CD14-positive monocyte (primary cell): ENCODE results near the gene HECTD4. TPM values are rescaled to one million over a fixed set of nuclear protein-coding genes. Genes with fewer than 3 reads are reported as not detected.

Experiments used
- DNase-seq, 3 donors: peaks; one replicate each; pipeline ENCODE4 v3.0.0-alpha.2; 2011 to 2022
- H2AFZ ChIP-seq: 2 replicates; pipeline ENCODE4 v1.6.0; 2012; ENCODE audit warnings: mild to moderate bottlenecking, low read depth, low read length, inconsistent platforms; ENCODE audit not compliant: insufficient read depth, poor library complexity, severe bottlenecking
- H3K27ac ChIP-seq, 2 donors: 1 replicate in 1 of 2; 2 replicates in 1 of 2; pipeline ENCODE4 v1.5.1; 2012 to 2013; ENCODE audit warnings: low read length in 2 of 2, control low read depth in 1 of 2, inconsistent platforms in 1 of 2, low read depth in 1 of 2, mild to moderate bottlenecking in 1 of 2
- H3K27me3 ChIP-seq, 2 donors: one replicate each; pipeline versions ENCODE4 v1.6.0 to v1.6.1; 2011 to 2013; ENCODE audit warnings: low read length in 2 of 2; ENCODE audit not compliant: control insufficient read depth in 2 of 2, insufficient read depth in 2 of 2
- H3K36me3 ChIP-seq, 2 donors: replicated peaks in 1 of 2; 1 replicate in 1 of 2; 2 replicates in 1 of 2; pipeline versions ENCODE4 v1.5.1 to v1.6.1; 2012 to 2013; ENCODE audit warnings: low read length in 2 of 2, control low read depth in 1 of 2, inconsistent platforms in 1 of 2, mild to moderate bottlenecking in 1 of 2; ENCODE audit not compliant: insufficient read depth in 2 of 2, control insufficient read depth in 1 of 2
- H3K4me1 ChIP-seq, 2 donors: 1 replicate in 1 of 2; 2 replicates in 1 of 2; pipeline versions ENCODE4 v1.5.1 to v1.6.1; 2012 to 2013; ENCODE audit warnings: low read length in 2 of 2, control low read depth in 1 of 2, inconsistent platforms in 1 of 2, mild to moderate bottlenecking in 1 of 2, moderate library complexity in 1 of 2; ENCODE audit not compliant: insufficient read depth in 2 of 2, control insufficient read depth in 1 of 2
- H3K4me2 ChIP-seq: replicated peaks from 2 replicates; pipeline ENCODE3; 2012; ENCODE audit warnings: low read length, moderate library complexity, mild to moderate bottlenecking; ENCODE audit not compliant: poor library complexity, severe bottlenecking; ENCODE audit errors: extremely low read depth
- H3K4me3 ChIP-seq, 3 experiments: fragments of 200-600 bp in 1 of 3; sonication (generic) in 1 of 3; replicated peaks in 1 of 3; 1 replicate in 2 of 3; 2 replicates in 1 of 3; pipeline ENCODE4 v1.5.1; 2011 to 2013; ENCODE audit warnings: low read length in 3 of 3, mild to moderate bottlenecking in 3 of 3, control low read depth in 2 of 3, low read depth in 2 of 3, inconsistent platforms in 1 of 3, moderate library complexity in 1 of 3
- H3K79me2 ChIP-seq: 2 replicates; pipeline ENCODE4 v1.6.0; 2012; ENCODE audit warnings: mild to moderate bottlenecking, control low read depth, inconsistent platforms, low read length, moderate library complexity; ENCODE audit not compliant: insufficient read depth
- H3K9ac ChIP-seq: 2 replicates; pipeline ENCODE4 v1.6.0; 2017; ENCODE audit warnings: low read length, mild to moderate bottlenecking; ENCODE audit not compliant: insufficient read depth, poor library complexity, severe bottlenecking
- H3K9me3 ChIP-seq, 2 donors: replicated peaks in 1 of 2; 1 replicate in 1 of 2; 2 replicates in 1 of 2; pipeline versions ENCODE4 v1.5.1 to v1.6.1; 2012 to 2013; ENCODE audit warnings: low read length in 2 of 2, control low read depth in 1 of 2; ENCODE audit not compliant: control insufficient read depth in 1 of 2, insufficient read depth in 1 of 2
- H4K20me1 ChIP-seq: 2 replicates; pipeline ENCODE4 v1.6.0; 2012; ENCODE audit warnings: mild to moderate bottlenecking, low read length, control low read depth, moderate library complexity; ENCODE audit not compliant: insufficient read depth
- H3K27ac Mint-ChIP-seq, 7 donors: one replicate each; pipeline ENCODE4 v1.8.0; 2020; ENCODE audit warnings: mild to moderate bottlenecking in 7 of 7, mixed read lengths in 7 of 7, moderate library complexity in 6 of 7, inconsistent platforms in 2 of 7
- H3K27me3 Mint-ChIP-seq, 3 donors: one replicate each; pipeline ENCODE4 v1.8.0; 2021 to 2022; ENCODE audit warnings: low read depth in 3 of 3, mild to moderate bottlenecking in 3 of 3, mixed read lengths in 3 of 3, moderate library complexity in 3 of 3, inconsistent platforms in 1 of 3
- H3K36me3 Mint-ChIP-seq, 2 donors: one replicate each; pipeline ENCODE4 v1.8.0; 2020; ENCODE audit warnings: mixed read lengths in 2 of 2, inconsistent platforms in 1 of 2, mild to moderate bottlenecking in 1 of 2
- H3K4me1 Mint-ChIP-seq: one replicate; pipeline ENCODE4 v1.8.0; 2020; ENCODE audit warnings: mild to moderate bottlenecking, mixed read lengths
- H3K4me3 Mint-ChIP-seq, 2 donors: one replicate each; pipeline ENCODE4 v1.8.0; 2020; ENCODE audit warnings: mild to moderate bottlenecking in 2 of 2, mixed read lengths in 2 of 2, moderate library complexity in 1 of 2
- H3K9me3 Mint-ChIP-seq, 7 donors: one replicate each; pipeline ENCODE4 v1.8.0; 2020 to 2022; ENCODE audit warnings: mixed read lengths in 7 of 7, mild to moderate bottlenecking in 6 of 7, moderate library complexity in 6 of 7, inconsistent platforms in 2 of 7
- WGBS: methylation state at CpG from one replicate; pipeline ENCODE4 v1.1.5; 2013; ENCODE audit warnings: missing lambda C conversion rate; ENCODE audit not compliant: insufficient coverage; 5-methylcytosine and 5-hydroxymethylcytosine counted together
- intact Hi-C, 2 donors: fragments of 100-400 bp; cut with micrococcal nuclease; formaldehyde crosslinking; loops; one replicate each; pipeline versions ENCODE4 v1.15.0 to v1.15.1; 2023
- polyA plus RNA-seq, 3 donors: library from polyadenylated mRNA; depleted of rRNA in 1 of 3; unstranded in 2 of 3; stranded (reverse) in 1 of 3; fragments of 300-500 nt in 2 of 3; fragments of >200 nt in 1 of 3; fragmentation: Illumina TruSeq in 2 of 3; gene quantifications; 1 replicate in 2 of 3; 2 replicates in 1 of 3; pipeline ENCODE4 v1.2.3, GENCODE V29; 2012 to 2021
- TF ChIP-seq, protein P1 (sequence below): fragments of 200-600 bp; IDR thresholded peaks from one replicate; pipeline ENCODE4 v1.8.0; 2022; ENCODE audit warnings: antibody characterized with exemption, mild to moderate bottlenecking

Gene HECTD4
- polyA plus RNA-seq, 3 donors = 0.73 to 18.3 (median 2.4) TPM

DNA sequence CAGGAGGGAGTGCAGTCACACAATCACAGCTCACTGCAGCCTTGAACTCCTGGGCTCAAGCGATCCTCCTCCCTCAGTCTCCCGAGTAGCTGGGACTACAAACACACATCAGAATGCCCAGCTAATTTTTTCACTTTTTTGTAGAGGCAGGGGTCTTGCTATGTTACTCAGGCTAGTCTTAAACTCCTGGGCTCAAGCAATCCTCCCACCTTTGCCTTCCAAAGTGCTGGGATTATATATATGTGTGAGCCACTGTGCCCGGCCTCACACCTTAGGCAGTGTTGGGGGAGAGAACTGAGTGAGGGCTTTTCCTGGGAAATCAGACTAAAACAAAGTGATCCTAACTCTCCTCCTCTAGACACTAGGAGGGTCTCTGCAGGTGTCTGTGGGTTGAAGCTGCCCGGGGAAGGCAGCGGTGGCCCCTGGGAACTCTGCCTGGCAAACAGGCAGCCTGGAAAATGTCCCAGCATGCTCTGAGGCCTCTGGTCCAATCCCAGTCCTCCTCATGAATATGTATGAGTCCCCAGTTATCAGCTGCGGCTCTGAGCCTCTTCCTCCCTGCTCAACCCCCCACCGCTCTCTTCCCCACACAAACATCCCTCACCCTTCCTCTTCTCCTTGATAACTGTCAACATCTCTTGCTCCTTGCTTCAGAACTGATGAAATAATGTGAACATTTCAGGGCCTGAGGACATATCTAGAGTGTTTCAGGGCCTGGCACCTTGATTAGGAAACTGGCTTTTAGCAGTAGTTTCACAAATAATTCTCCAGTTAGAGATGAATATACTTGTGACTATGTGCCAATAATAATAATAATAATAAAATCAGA is 265.8 kb downstream of the HECTD4 start:
- 0% methylated on average over 1 of the region's 7 CpGs for WGBS
- no peaks in the 10 kb centered on the region for H3K36me3 ChIP-seq

More for the DNA sequence above, 265.8 kb downstream of the HECTD4 start:
- Mint-ChIP-seq H3K9me3 (peaks cover 0 to 3% (median 0%) of the 10 kb centered on the region in 7 donors), H3K27ac (peak overlapping the region; percentile 87 to 97 (median 93)), H3K4me3 (peak overlapping the region; percentile 58 to 89), H3K27me3 (peaks cover 0 to 3% (median 0%) of the 10 kb centered on the region in 3 donors), H3K36me3 (no peaks in the 10 kb centered on the region), H3K4me1 (peaks cover 42% of the 10 kb centered on the region)
- intact Hi-C loops = loop anchor here in 1 of 2 donors (10.0 kb wide), 1 partner anchor 102 kb away; the partner anchor contains the start of genes ERP29 and TMEM116
- Histone ChIP-seq H3K27me3 (no peaks in the 10 kb centered on the region), H3K4me3 (peak overlapping the region in 2 of 3 experiments; percentile 16 to 63), H4K20me1 (no peaks in the 10 kb centered on the region), H3K9ac (peak overlapping the region; percentile 51), H3K79me2 (no peaks in the 10 kb centered on the region), H2AFZ (peak overlapping the region; percentile 85), H3K9me3 (no peaks in the 10 kb centered on the region), H3K27ac (peak overlapping the region; percentile 80 to 86), H3K4me1 (peaks cover 32 to 45% of the 10 kb centered on the region in 2 donors), H3K4me2 (peak overlapping the region; percentile 77)
- peak; percentile 55 to 77 (median 73) for DNase-seq
- TF ChIP-seq, protein P1, sequence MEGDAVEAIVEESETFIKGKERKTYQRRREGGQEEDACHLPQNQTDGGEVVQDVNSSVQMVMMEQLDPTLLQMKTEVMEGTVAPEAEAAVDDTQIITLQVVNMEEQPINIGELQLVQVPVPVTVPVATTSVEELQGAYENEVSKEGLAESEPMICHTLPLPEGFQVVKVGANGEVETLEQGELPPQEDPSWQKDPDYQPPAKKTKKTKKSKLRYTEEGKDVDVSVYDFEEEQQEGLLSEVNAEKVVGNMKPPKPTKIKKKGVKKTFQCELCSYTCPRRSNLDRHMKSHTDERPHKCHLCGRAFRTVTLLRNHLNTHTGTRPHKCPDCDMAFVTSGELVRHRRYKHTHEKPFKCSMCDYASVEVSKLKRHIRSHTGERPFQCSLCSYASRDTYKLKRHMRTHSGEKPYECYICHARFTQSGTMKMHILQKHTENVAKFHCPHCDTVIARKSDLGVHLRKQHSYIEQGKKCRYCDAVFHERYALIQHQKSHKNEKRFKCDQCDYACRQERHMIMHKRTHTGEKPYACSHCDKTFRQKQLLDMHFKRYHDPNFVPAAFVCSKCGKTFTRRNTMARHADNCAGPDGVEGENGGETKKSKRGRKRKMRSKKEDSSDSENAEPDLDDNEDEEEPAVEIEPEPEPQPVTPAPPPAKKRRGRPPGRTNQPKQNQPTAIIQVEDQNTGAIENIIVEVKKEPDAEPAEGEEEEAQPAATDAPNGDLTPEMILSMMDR = no peak
